H1 (cell line): ENCODE results near the gene BET1L. TPM values are rescaled to one million over a fixed set of nuclear protein-coding genes. Genes with fewer than 3 reads are reported as not detected.

Experiments
- CTCF ChIA-PET: fragments of 300-600 bp; sonication (Branson Sonifier 250); formaldehyde crosslinking; loops from one replicate; lab custom pipeline; 2021; ENCODE audit not compliant: partially characterized antibody; lab: Charles Lee
- POLR2A ChIA-PET: fragments of 300-600 bp; sonication (Branson Sonifier 250); formaldehyde crosslinking; loops from one replicate; lab custom pipeline; 2021; ENCODE audit warnings: inconsistent platforms; ENCODE audit not compliant: partially characterized antibody; lab: Charles Lee
- DNase-seq, 2 experiments: peaks; one replicate each; pipeline versions ENCODE4 v3.0.0 to v3.0.0-alpha.2; 2010 to 2022; ENCODE audit warnings: low spot score in 2 of 2, low read depth in 1 of 2, mixed read lengths in 1 of 2
- FAIRE-seq: peaks from 2 replicates; lab custom pipeline; 2011; peaks lifted over from hg19 to GRCh38; lab: Jason Lieb, UNC
- H2AFZ ChIP-seq: 2 replicates; pipeline ENCODE4 v1.8.1; 2012; ENCODE audit warnings: low read length, inconsistent platforms
- H2AK5ac ChIP-seq: 2 replicates; pipeline ENCODE4 v1.6.1; 2013; ENCODE audit warnings: low read depth, low read length
- H2BK120ac ChIP-seq: replicated peaks from 2 replicates; pipeline ENCODE3; 2013; ENCODE audit warnings: low read depth, low read length, inconsistent platforms
- H2BK12ac ChIP-seq: 2 replicates; pipeline ENCODE4 v1.6.1; 2013; ENCODE audit warnings: low read depth, low read length
- H2BK15ac ChIP-seq: 2 replicates; pipeline ENCODE4 v1.6.1; 2013; ENCODE audit warnings: low read length
- H2BK20ac ChIP-seq: 2 replicates; pipeline ENCODE4 v1.6.1; 2013; ENCODE audit warnings: low read length
- H2BK5ac ChIP-seq: 2 replicates; pipeline ENCODE4 v1.6.1; 2013; ENCODE audit warnings: low read depth, low read length
- H3K14ac ChIP-seq: 2 replicates; pipeline ENCODE4 v1.6.1; 2013; ENCODE audit warnings: inconsistent platforms; ENCODE audit not compliant: insufficient read length
- H3K18ac ChIP-seq: 2 replicates; pipeline ENCODE4 v1.6.1; 2013; ENCODE audit warnings: low read length; ENCODE audit errors: extremely low read depth
- H3K23ac ChIP-seq: 2 replicates; pipeline ENCODE4 v1.6.1; 2013; ENCODE audit warnings: inconsistent platforms; ENCODE audit not compliant: insufficient read length
- H3K23me2 ChIP-seq: 2 replicates; pipeline ENCODE4 v1.6.1; 2013; ENCODE audit warnings: low read depth, low read length
- H3K27ac ChIP-seq: 2 replicates; pipeline ENCODE4 v1.6.1; 2011; ENCODE audit warnings: low read depth, low read length, inconsistent platforms
- H3K27me3 ChIP-seq, 4 experiments: replicated peaks in 1 of 4; 1 replicate in 1 of 4; 2 replicates in 3 of 4; pipeline versions ENCODE4 v1.6.1 to v1.8.1; 2011 to 2013; ENCODE audit warnings: low read length in 3 of 4, mild to moderate bottlenecking in 3 of 4, inconsistent platforms in 2 of 4, mixed read lengths in 2 of 4, moderate library complexity in 1 of 4; ENCODE audit not compliant: control insufficient read depth in 3 of 4, insufficient read depth in 3 of 4; ENCODE audit errors: extremely low read depth in 1 of 4
- H3K36me3 ChIP-seq, 4 experiments: 2 replicates each; pipeline versions ENCODE4 v1.6.1 to v1.8.1; 2011 to 2013; ENCODE audit warnings: mild to moderate bottlenecking in 4 of 4, low read length in 3 of 4, moderate library complexity in 2 of 4, control low read depth in 1 of 4, inconsistent platforms in 1 of 4; ENCODE audit not compliant: insufficient read depth in 4 of 4, control insufficient read depth in 2 of 4
- H3K4ac ChIP-seq: replicated peaks from 2 replicates; pipeline ENCODE3; 2013; ENCODE audit warnings: low read length, low read depth, mixed read lengths, inconsistent platforms; ENCODE audit not compliant: insufficient read length
- H3K4me1 ChIP-seq, 4 experiments: replicated peaks in 1 of 4; 1 replicate in 1 of 4; 2 replicates in 3 of 4; pipeline versions ENCODE4 v1.6.1 to v1.8.1; 2011 to 2013; ENCODE audit warnings: low read length in 3 of 4, inconsistent platforms in 2 of 4, mixed read lengths in 1 of 4; ENCODE audit not compliant: insufficient read depth in 4 of 4, control insufficient read depth in 3 of 4
- H3K4me2 ChIP-seq, 2 experiments: 2 replicates each; pipeline versions ENCODE4 v1.6.1 to v1.8.1; 2011 to 2013; ENCODE audit warnings: low read depth in 2 of 2, low read length in 2 of 2, control low read depth in 1 of 2, inconsistent platforms in 1 of 2, mild to moderate bottlenecking in 1 of 2; ENCODE audit not compliant: insufficient read depth in 1 of 2
- H3K4me3 ChIP-seq, 4 experiments: fragments of 200-600, 300-600 bp in 1 of 4; sonication (generic), shearing (Covaris generic), sonication (Bioruptor Twin) in 1 of 4; 2 replicates each; pipeline versions ENCODE4 v1.5.1 to v1.8.1; 2011 to 2016; ENCODE audit warnings: low read length in 4 of 4, low read depth in 3 of 4, control low read depth in 2 of 4, inconsistent platforms in 2 of 4, mild to moderate bottlenecking in 2 of 4, mixed read lengths in 1 of 4, moderate library complexity in 1 of 4; ENCODE audit not compliant: insufficient read depth in 2 of 4; ENCODE audit errors: extremely low read depth in 1 of 4
- H3K56ac ChIP-seq: replicated peaks from 2 replicates; pipeline ENCODE3; 2013; ENCODE audit warnings: low read depth, mild to moderate bottlenecking, mixed read lengths, low read length, inconsistent platforms; ENCODE audit not compliant: insufficient read length
- H3K79me1 ChIP-seq: 2 replicates; pipeline ENCODE4 v1.6.1; 2013; ENCODE audit warnings: low read depth, low read length, control low read depth
- H3K79me2 ChIP-seq, 2 experiments: 2 replicates each; pipeline versions ENCODE4 v1.6.1 to v1.8.1; 2012 to 2013; ENCODE audit warnings: low read length in 2 of 2, mild to moderate bottlenecking in 2 of 2, inconsistent platforms in 1 of 2; ENCODE audit not compliant: insufficient read depth in 2 of 2, control insufficient read depth in 1 of 2
- H3K9ac ChIP-seq, 4 experiments: replicated peaks in 1 of 4; 1 replicate in 1 of 4; 2 replicates in 3 of 4; pipeline versions ENCODE4 v1.6.1 to v1.8.1; 2011 to 2013; ENCODE audit warnings: low read depth in 3 of 4, low read length in 3 of 4, control low read depth in 2 of 4, mild to moderate bottlenecking in 2 of 4, moderate library complexity in 2 of 4, inconsistent platforms in 1 of 4; ENCODE audit errors: extremely low read depth in 1 of 4
- H3K9me3 ChIP-seq, 2 experiments: 2 replicates each; pipeline versions ENCODE4 v1.6.1 to v1.8.1; 2012 to 2013; ENCODE audit warnings: mild to moderate bottlenecking in 2 of 2, moderate library complexity in 2 of 2, control low read depth in 1 of 2, inconsistent platforms in 1 of 2, low read depth in 1 of 2, low read length in 1 of 2, mixed read lengths in 1 of 2; ENCODE audit not compliant: insufficient read depth in 2 of 2
- H4K20me1 ChIP-seq, 2 experiments: replicated peaks in 1 of 2; 2 replicates each; pipeline versions ENCODE3 to v1.8.1; 2011 to 2013; ENCODE audit warnings: inconsistent platforms in 2 of 2, low read length in 2 of 2, mild to moderate bottlenecking in 1 of 2; ENCODE audit not compliant: insufficient read depth in 2 of 2, control insufficient read depth in 1 of 2
- H4K5ac ChIP-seq: 2 replicates; pipeline ENCODE4 v1.6.1; 2013; ENCODE audit warnings: low read length, low read depth, mixed read lengths, inconsistent platforms; ENCODE audit not compliant: insufficient read length
- H4K8ac ChIP-seq: 2 replicates; pipeline ENCODE4 v1.8.0; 2013; ENCODE audit warnings: mild to moderate bottlenecking, moderate library complexity, low read length, inconsistent platforms; ENCODE audit not compliant: insufficient read depth; ENCODE audit errors: extremely low read depth
- H4K91ac ChIP-seq: replicated peaks from 2 replicates; pipeline ENCODE3; 2013; ENCODE audit warnings: low read length, mixed read lengths, inconsistent platforms; ENCODE audit not compliant: insufficient read length
- CEBPB ChIP-seq: IDR thresholded peaks from 2 replicates; pipeline ENCODE4 v1.6.1; 2012; ENCODE audit warnings: low read depth, low read length
- CTBP2 ChIP-seq: IDR thresholded peaks from 2 replicates; pipeline ENCODE4 v1.7.0; 2011; ENCODE audit warnings: borderline replicate concordance, mild to moderate bottlenecking, moderate library complexity, mixed read lengths, low read length; ENCODE audit not compliant: insufficient read depth, insufficient read length
- E2F6 ChIP-seq: IDR thresholded peaks from 2 replicates; pipeline ENCODE4 v1.6.1; 2012; ENCODE audit warnings: inconsistent platforms
- EZH2 ChIP-seq: fragments of 200-600 bp; sonication (generic); IDR thresholded peaks from 2 replicates; pipeline ENCODE4 v1.7.1; 2012; ENCODE audit warnings: low read depth, mild to moderate bottlenecking, moderate library complexity, low read length, inconsistent platforms; ENCODE audit not compliant: severe bottlenecking
- HDAC6 ChIP-seq: IDR thresholded peaks from one replicate; pipeline ENCODE4 v1.7.1; 2012; ENCODE audit warnings: low read depth, mild to moderate bottlenecking, inconsistent platforms, low read length, moderate library complexity
- JUN ChIP-seq: IDR thresholded peaks from 2 replicates; pipeline ENCODE4 v1.6.1; 2011; ENCODE audit warnings: low read depth, mild to moderate bottlenecking, improper control_type of control experiment, low read length
- KDM5A ChIP-seq: fragments of 200-600 bp; IDR thresholded peaks from 2 replicates; pipeline ENCODE4 v1.7.1; 2012; ENCODE audit warnings: mild to moderate bottlenecking, low read length, inconsistent platforms, mixed read lengths
- NANOG ChIP-seq: IDR thresholded peaks from 2 replicates; pipeline ENCODE4 v1.6.1; 2011; ENCODE audit warnings: low read length, low read depth, mild to moderate bottlenecking, inconsistent platforms; ENCODE audit not compliant: insufficient read depth, poor library complexity, severe bottlenecking
- PHF8 ChIP-seq: fragments of 200-600 bp; sonication (generic); conservative IDR thresholded peaks from 2 replicates; pipeline ENCODE4 v1.7.1; 2012; ENCODE audit warnings: low read depth, mild to moderate bottlenecking, inconsistent platforms, low read length, moderate library complexity
- RBBP5 ChIP-seq: IDR thresholded peaks from 2 replicates; pipeline ENCODE4 v1.7.1; 2012; ENCODE audit warnings: low read depth, mild to moderate bottlenecking, inconsistent platforms, low read length, moderate library complexity, borderline replicate concordance
- RFX5 ChIP-seq: IDR thresholded peaks from 2 replicates; pipeline ENCODE4 v1.6.1; 2011; ENCODE audit warnings: low read depth, low read length, improper control_type of control experiment, borderline replicate concordance
- SIX5 ChIP-seq: IDR thresholded peaks from 2 replicates; pipeline ENCODE4 v1.6.1; 2011; ENCODE audit warnings: mild to moderate bottlenecking, low read depth, low read length
- SP2 ChIP-seq: IDR thresholded peaks from 2 replicates; pipeline ENCODE4 v1.6.1; 2012; ENCODE audit warnings: mild to moderate bottlenecking, low read length, inconsistent platforms
- ZNF274 ChIP-seq: IDR thresholded peaks from 2 replicates; pipeline ENCODE4 v1.7.0; 2012; ENCODE audit warnings: low read length, borderline replicate concordance; ENCODE audit errors: extremely low read depth
- WGBS, 2 experiments: shearing (Covaris generic) in 1 of 2; methylation state at CpG; one replicate each; pipeline versions ENCODE4 v1.1.6 to v1.1.7; 2013 to 2015; ENCODE audit warnings: low lambda C conversion rate in 2 of 2, mixed read lengths in 2 of 2, inconsistent platforms in 1 of 2, low coverage in 1 of 2, missing lambda C conversion rate in 1 of 2; ENCODE audit not compliant: insufficient replicate concordance in 2 of 2, insufficient coverage in 1 of 2, insufficient read length in 1 of 2; ENCODE audit errors: extremely low coverage in 1 of 2, missing lambda C conversion rate in 1 of 2; 5-methylcytosine and 5-hydroxymethylcytosine counted together
- polyA plus RNA-seq, 7 experiments: library from polyadenylated mRNA; depleted of rRNA in 3 of 7; stranded (reverse) in 5 of 7; unstranded in 2 of 7; fragments of >200 nt in 5 of 7; fragments of 200-250 nt in 2 of 7; gene quantifications; 1 replicate in 5 of 7; 2 replicates in 1 of 7; 4 replicates in 1 of 7; pipeline versions ENCODE4 v1.2.1 to v1.2.3, GENCODE V29; 2011 to 2013; ENCODE audit warnings: missing spikeins in 2 of 7, mixed read lengths in 2 of 7
- total RNA-seq: library from RNA; stranded (reverse); fragmentation: NEBNext Ultra II Directional; extraction: Animal tissue kit (Norgen Biotek cat#: 25700); gene quantifications from 2 replicates; pipeline ENCODE4 v1.2.1, GENCODE V29; 2021

BET1L gene
- total and polyA plus RNA-seq, 2 of the 8 experiments (the other 6 are each of a cell fraction or from before 2014, with no cell fraction given) = 40.2 to 61.9 TPM

GRCh38 chr11:255176-255575 lies 48.0 kb upstream of the BET1L start:
- Histone ChIP-seq H3K27ac (no peak overlapping the region), H2BK15ac (no peak overlapping the region), H3K27me3 (no peaks in the 10 kb centered on the region), H2AFZ (no peak overlapping the region), H3K4me1 (no peaks in the 10 kb centered on the region), H2BK12ac (no peak overlapping the region), H4K5ac (no peak overlapping the region), H2BK20ac (no peak overlapping the region), H2AK5ac (no peak overlapping the region), H2BK120ac (no peak overlapping the region), H3K4me2 (no peak overlapping the region), H4K8ac (no peak overlapping the region), H3K9ac (no peak overlapping the region), H3K36me3 (peaks cover 8 to 22% (median 14%) of the 10 kb centered on the region in 4 experiments), H3K14ac (no peak overlapping the region), H3K23ac (no peak overlapping the region), H3K9me3 (no peaks in the 10 kb centered on the region), H2BK5ac (no peak overlapping the region), H3K56ac (no peak overlapping the region), H3K79me2 (no peaks in the 10 kb centered on the region), H3K23me2 (peaks cover 8% of the 10 kb centered on the region), H3K18ac (no peak overlapping the region), H3K79me1 (no peaks in the 10 kb centered on the region), H4K20me1 (no peaks in the 10 kb centered on the region), H4K91ac (no peak overlapping the region), H3K4me3 (no peak overlapping the region), H3K4ac (no peak overlapping the region)
- ChIA-PET CTCF (interaction anchor here (0.9 to 9.8 kb wide), 5 partner anchors 14 to 121 kb away, joined by 4 to 212 read pairs (median 88); partner anchors contain the start of genes B4GALNT4, NLRP6 and PSMD13), POLR2A (no interaction called here)
- 83% methylated on average over 3 of the region's 3 CpGs; no CpG with 5 or more reads in 1 of the 2 experiments for WGBS, 2 experiments
- FAIRE-seq = no peak
- no peak for TF ChIP-seq CTBP2
- TF ChIP-seq RFX5 = no peak
- TF ChIP-seq RBBP5 = no peak
- TF ChIP-seq EZH2 = no peak
- no peak for TF ChIP-seq E2F6
- no peak for TF ChIP-seq PHF8
- TF ChIP-seq KDM5A = no peak
- no peak for TF ChIP-seq NANOG
- no peak for TF ChIP-seq ZNF274
- TF ChIP-seq HDAC6 = no peak
- no peak for TF ChIP-seq JUN
- TF ChIP-seq CEBPB = no peak
- TF ChIP-seq SIX5 = no peak
- no peak for TF ChIP-seq SP2
- DNase-seq = no peak
